HG03095 (cell line): ENCODE data around the gene CCDC152.
"Not testable (repeated sequence)": the region's sequence is repeated elsewhere in the genome, so short reads cannot be mapped to it uniquely, and the experiment has no call there.

Experiments
- ATAC-seq: cut with Tn5 transposase; IDR thresholded peaks from one replicate; pipeline ENCODE4 v1.9.1; 2021; ENCODE audit warnings: moderate library complexity; ENCODE audit not compliant: unreplicated experiment

CCDC152 gene

DNA sequence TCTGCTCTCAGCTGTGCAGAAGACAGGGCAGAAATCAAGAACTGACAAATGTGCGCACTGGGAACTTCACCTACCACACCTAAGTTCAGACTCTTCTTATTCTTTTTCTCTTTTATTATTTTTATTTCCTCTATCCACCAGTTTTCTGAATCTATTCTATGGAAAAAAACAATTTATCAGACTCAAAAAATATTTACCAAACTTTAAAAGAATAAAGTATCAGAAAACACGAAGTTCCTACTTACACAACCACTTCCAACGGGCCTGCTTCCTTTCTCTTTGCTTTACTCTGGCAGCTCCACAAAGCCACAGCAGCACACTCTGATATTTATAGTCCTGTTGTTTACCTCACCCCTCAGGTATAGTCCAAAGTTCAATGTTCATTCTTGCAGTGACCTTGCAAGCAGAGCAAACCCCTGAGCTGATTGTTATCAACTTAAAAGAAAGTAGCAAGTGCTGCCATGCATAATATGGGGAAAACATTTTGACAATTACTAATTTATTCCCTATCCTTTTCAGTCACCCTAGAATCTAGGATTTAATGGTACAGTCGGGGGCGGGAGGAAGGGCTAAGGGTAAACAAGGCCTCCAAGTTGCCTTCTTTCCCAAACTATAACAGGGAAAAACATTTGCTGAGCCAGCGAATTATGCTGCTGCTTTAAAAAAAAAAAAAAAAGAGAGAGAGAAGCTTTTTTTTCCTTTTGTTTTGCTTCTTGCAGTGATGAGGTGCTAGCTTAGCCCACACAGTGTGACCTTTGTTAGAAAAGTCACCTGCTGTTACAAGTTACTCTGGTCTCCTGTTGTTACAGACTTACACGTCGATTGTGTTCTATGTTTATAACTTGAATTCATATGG, 55.2 kb downstream of the CCDC152 start, which contains the start of gene SELENOP:
Gene SELENOP, minus strand, starts transcription at position 302 of the 856 bp plus-strand sequence. CDS start 3,539 bp downstream, outside the sequence.
- ATAC-seq = no peak

- ATAC-seq = no peak
These were observed 56.0 kb downstream of the CCDC152 start for GRCh38 chr5:42812620-42813019.

- ATAC-seq = no peak
These were observed 56.9 kb downstream of the CCDC152 start for GRCh38 chr5:42813533-42813932.

- not testable (repeated sequence) for ATAC-seq
These were observed 59.9 kb downstream of the CCDC152 start for GRCh38 chr5:42816546-42816945.

DNA sequence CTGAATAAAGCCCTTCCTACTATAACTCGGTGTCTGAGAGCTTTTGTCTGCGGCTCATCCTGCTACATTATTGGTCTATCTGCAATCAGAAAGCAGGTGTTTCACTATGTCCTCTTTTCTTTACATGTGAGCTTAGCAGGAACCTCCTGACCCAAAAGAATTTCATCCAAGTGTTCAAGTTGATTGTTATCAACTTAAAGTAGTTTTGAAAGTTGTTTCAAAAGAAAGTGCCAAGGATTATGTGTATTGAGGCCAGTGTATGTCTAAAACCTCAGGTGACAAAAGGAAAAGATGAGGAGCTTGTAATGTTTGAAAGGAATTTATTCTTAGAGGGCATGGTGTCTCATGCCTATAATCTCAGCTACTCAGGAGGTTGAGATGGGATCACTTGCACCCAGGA, 63.1 kb downstream of the CCDC152 start:
- ATAC-seq = no peak

DNA sequence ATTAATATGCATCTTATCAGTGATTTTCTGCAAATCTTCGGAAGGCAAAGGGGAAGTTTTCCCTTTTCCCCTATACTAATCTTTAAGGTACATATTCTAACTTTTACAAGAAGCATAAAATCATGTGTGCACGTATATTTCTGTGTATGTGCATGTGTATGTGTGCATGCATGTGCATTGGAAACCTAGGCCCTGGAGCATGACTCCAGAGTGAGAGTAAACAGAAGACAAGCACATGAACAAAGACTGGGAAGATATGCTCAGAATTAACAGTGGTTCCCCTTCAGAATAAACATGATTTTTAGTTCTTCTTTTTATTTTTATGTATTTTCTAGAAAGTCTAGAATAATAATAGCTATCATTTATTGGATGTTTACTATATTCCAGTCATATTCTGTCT, 65.9 kb downstream of the CCDC152 start:
- no peak for ATAC-seq

DNA sequence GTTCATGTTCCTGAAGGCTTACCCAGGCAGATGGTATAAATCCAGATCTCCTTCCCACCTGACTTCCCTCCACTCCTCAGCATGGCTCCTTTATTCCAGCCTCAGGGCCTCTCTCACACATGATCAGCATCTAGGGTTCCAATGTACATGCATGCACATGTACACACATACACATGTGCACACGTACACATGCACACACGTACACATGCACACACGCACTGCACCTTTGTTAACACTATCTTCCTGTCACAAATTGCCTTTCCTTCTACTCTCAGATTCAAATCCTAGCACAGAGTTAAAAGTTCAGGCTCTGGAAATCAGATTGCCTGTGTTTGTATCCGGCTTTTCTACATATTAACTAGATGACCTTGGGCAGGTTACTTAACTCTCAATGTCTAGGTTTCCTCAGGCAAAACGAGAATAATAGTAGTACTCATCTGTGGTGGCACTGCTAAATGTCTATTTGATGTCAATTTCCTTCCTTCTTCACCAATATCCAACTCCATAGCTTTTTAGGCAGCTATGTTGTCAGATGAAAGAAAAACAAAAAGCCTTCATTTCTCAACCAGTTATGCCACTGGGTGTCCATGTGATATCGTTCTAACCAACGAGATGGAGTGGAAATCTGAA, 67.8 kb downstream of the CCDC152 start:
- ATAC-seq = no peak

- ATAC-seq = no peak
These were observed 69.0 kb downstream of the CCDC152 start for GRCh38 chr5:42825422-42826148.

DNA sequence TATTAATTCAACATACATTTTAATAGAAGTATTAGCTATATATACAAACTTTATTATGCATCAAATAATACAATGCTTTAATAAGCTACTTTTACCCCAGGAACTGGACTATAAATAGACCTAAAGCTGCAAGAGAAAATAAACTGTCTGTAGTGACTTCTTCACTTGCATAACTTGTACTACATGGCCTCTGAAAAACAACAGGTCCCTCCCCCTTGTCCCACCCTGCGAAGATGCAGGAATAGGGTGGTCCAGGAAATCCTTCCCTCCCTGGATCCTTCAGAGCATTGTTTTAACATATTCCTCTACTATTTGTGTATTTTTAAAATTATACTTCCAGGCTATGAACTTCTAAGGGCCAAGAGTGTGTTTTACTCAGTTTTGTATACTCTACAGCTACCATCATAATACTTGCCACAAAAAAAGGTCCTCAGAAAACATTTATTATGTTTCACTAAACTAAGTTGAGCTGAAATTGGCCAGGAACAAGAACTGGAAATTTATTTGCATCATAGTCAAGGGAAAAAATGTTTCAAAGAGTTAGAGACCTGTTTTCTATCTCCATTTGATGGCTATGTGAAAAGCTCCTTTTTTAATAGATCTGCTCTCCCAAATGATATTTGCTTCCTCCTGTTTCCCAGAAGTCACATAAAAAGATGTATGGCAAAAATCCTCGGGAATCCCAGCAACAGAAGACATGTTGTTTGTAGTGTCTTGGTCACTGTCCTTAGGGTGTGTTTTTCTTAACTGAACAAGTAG, 70.3 kb downstream of the CCDC152 start:
- ATAC-seq = no peak

DNA sequence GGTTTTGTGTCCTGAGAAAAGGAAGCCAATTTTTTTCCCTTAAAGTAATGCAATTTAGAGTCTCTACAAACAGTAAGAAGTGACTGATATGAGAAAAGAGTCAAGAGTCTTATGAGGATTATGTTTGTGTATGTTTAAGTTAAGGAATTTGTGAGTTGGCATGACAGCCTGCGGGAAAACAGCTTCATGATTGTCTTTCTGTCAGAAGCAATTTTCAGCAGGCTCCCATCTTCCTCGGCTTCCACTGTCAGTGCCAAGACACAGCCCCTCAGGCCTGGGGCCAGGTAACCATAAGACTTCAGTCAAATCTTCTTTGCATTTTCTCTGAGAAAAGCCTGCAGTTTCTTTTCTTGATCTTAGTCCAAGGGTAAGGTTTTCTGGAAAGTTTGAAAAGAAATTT, 72.1 kb downstream of the CCDC152 start:
- ATAC-seq = no peak

DNA sequence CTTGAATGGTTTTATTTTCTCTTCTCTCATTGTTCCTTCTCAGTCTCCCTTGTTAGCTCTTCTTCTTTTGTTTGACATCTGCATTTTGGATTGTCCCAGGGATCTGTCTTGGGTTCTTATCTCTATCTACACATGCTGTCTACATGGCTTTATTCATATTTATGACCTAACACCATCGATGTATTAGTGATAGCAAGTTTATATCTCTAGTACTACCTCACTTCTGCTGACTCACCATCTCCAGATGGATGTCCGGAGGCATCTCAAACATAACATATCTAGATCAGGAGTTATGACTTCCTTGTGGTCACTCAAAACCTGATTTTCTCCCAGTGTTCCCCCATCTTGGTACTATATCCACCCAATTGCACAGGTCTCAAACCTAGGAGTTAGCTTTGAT, 74.3 kb downstream of the CCDC152 start:
- no peak for ATAC-seq

GRCh38 chr5:42832060-42832459, 75.4 kb downstream of the CCDC152 start:
- no peak for ATAC-seq

- ATAC-seq = no peak
These were observed 79.6 kb downstream of the CCDC152 start for GRCh38 chr5:42836070-42836769.

GRCh38 chr5:42837601-42838000, 81.0 kb downstream of the CCDC152 start:
- no peak for ATAC-seq

GRCh38 chr5:42839196-42839595, 82.6 kb downstream of the CCDC152 start:
- no peak for ATAC-seq

DNA sequence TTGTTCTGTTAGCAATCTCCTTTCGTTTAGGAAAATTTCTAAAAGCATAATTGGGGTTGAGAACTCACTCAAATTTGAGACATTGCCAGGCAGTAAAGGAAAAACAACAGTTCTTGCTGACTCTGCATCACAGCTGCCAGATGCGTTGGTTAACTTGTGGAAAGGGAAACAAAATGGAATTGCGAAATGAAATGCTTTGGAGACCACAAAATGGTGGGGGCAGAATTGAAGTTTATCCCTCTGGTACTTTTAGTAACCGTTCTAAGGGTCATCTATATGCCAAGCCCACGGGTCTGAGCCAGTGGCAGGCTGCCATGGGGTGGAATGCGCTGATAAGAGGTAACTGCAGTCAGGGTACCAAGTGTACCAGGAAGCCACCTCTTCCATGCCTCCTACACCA, 83.7 kb downstream of the CCDC152 start:
- ATAC-seq = no peak

DNA sequence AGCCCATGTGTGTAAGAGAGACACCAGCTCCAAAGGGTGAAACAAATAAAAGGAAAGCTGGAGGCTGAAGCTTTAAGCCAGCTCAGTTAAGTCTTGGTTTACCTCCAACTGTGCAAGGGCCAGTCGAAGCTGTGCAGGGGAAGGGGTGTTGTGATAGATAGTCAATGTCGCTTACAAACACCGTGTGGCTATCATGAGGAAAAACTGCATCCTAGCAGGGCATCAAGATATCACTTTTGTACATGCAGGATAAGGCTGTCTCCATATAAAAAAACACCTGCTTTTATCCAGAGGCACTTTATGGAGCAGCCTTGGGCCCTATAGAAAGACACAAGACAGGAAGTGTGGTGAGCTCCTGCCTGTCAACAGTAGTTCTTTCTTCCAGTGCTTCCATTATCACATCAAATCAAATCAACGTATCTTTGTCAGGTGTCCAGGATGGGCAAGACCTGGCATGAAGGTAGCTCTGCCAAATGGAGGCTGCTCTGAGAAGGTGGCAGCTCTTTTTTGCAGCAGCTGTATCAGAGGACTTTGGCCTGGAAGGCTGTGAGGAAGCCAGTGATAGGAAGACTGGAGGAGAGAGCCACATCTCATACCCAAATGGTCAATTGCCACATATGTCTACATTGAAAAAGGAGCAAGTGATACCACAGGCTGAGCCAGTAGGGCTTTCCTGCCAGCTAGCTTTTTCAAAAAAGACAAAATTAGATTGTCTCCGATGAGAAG, 84.4 kb downstream of the CCDC152 start:
- no peak for ATAC-seq

DNA sequence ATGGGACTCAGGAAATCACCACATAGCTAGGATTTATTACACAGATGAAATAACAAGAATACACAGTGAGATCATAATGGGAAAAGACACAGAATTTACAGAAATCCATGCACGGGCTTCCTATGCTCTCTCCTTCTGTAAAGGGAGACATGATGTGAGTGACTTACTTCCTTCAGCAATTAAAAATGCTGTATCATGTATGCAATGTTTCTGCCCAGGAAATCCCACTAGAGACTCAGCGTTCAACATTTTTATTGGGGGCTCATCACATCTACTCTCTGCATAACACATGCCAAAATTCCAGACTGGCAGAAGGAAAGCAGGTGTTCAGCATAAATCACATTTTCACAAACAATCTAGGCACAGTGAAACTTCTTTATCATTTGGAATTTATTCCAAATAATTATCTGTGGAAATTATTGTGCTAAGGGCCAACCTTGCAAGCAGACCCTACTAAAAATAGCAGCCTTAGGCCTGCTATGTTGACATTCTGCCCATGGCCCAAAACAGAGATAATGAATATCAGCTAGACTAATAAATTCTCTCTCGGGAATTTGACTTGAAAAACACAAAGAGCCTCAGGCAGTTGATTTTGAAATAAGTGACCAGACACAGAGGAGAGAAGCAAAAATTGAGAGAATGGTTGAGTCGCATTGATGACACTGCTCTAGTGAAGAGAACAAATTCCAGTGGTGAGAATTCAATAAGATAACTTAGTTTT, 86.5 kb downstream of the CCDC152 start:
- ATAC-seq = no peak

DNA sequence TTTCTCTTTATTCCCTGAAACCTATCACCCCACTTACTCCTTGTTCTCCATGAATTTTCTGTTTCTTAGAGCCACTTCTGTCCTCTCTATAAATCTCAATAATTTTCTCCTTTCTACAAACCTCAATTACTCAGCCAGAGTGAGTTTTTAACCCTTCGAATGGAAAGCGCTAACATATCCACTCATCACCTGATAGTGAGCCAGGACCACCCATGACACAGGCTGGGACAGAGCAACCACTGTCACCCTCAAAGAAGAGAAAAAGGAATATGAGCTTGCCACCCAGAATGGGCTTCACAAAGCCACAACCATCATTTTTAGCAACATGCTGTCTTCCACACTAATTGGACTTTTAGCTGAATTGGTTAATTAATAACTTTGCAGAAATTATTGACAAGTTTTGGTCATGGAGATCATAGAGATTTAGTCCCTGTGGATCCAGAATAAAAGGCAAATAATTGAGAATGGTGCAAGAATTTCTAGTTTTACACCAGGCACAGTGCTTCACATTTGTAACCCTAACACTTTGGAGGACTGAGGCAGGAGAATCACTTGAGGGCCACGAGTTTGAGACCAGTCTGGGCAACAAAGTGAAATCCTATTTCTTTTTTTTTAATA, 87.2 kb downstream of the CCDC152 start:
- no peak for ATAC-seq
